Islet of Langerhans (tissue), 1 donor: ENCODE data around the gene BRINP3.
A peak's percentile ranks its signal among the peaks of the same experiment; 100 is the strongest.

ENCODE experiments used
- FAIRE-seq: peaks from one replicate; lab custom pipeline; 2011; peaks lifted over from hg19 to GRCh38; lab: Jason Lieb, UNC

The BRINP3 gene

GRCh38 chr1:190452272-190452848 lies 25.3 kb downstream of the BRINP3 start:
- FAIRE-seq, result no peak

- no peak for FAIRE-seq
Observed at GRCh38 chr1:190444464-190444863, 33.2 kb downstream of the BRINP3 start.

- FAIRE-seq, result no peak
Observed at GRCh38 chr1:190439447-190439846, 38.2 kb downstream of the BRINP3 start.

DNA sequence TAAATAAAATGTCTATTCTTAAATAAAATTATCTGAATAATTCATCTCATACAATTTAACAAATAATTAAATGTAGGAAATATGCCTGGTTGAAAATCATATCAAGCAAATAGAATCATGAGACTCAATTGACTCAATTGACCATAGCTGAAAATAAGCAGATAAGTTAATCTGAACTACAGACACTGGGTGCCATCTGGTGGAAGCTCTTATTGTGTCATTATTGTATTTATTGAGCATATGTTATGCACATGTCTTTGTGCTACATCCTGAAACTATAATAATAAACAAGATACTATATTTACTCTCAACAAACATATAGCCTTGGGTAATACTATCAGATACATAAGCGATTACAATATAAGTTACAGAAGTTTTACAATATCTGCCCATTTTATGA lies 41.0 kb downstream of the BRINP3 start:
- FAIRE-seq, result peak; percentile 38

DNA sequence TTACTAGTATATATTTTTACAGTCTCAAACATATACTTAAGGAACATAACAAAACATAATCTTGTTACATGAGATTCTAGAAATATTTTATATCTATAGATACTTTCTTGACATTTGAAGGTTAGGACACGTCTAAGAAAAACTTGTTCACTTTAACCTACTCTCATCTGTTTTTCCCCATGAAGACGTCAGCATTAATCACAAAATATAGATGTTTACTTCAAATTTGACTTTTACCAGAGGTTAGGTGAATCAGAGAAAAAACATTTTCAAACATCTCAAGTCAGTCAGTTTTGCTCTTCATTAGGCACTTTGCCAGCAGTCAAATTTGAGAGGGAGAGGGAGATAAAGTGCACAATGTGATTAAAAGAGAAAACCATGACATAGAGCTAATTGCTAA lies 47.7 kb downstream of the BRINP3 start:
- FAIRE-seq, result no peak

DNA sequence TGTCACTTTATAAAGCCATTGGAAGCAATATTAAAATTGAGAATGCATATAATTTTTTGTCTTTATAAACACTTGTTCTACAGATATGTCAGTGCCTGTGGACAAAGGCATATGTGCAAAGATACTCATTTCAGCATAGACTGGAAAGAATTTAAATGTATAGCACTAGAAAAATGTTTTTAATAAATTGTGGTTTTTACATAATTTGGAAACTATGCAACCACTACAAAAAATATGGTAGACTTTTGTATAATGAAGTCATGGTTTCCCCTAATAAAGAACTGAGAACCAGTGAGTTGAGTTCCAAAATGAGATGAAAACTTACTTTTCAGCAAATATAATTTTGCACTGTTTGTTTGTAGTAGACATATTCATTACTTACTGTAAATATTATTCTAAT lies 48.5 kb downstream of the BRINP3 start:
- no peak for FAIRE-seq

DNA sequence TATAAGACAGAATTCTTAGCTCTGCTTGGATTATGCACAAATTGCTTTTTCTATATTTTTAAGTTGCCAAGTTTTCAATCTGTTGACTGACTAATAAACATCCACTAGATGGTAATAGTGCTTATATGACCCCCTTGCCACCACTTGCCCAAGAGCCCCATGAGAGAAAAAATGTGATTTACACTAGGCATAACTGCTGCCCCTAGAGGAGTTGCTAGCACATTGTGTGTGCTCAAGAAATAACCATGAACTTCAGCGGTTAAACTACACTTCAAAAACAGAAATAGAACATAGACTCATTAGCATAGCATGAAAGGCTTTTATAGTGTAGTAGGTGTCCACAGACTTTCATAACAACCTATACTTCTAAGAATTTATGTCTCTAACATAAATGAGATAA lies 61.4 kb downstream of the BRINP3 start:
- FAIRE-seq, result no peak

DNA sequence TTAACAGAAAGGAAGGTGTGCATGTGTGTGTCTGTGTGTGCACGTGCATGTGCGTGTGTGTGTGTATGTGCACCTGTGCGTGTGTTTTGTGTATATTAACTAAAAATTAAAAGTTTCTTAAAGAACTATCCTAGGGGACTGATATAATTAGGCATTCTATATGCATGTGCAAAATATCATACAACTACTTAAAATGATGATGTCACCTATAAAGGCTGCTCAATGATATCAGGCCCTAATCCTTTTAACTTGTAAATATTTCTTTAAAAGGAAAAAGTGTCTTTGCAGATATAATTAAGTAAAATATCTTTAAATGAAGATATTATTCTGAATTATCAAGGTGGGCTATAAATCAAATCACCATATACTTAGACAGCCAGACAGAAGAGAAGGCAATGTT lies 64.5 kb downstream of the BRINP3 start:
- FAIRE-seq, result no peak

DNA sequence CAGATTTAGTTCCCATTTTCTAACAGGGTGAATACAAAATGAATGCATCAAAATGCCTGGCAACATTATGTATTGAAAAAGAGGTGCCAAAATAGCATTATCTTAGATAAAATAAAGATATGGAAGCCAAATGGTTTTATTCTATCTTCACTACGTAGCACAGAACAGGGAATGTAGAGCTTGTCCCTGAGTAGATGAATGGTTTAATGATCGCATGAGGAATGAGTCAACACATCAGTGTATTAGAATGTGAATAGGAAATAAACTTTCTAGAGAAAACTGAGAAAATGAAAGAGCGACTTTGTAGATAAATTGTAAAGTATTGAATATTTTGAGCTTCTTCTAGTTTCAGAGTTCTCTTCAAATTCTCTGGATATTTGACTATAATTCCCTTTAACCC lies 74.3 kb downstream of the BRINP3 start:
- no peak for FAIRE-seq

DNA sequence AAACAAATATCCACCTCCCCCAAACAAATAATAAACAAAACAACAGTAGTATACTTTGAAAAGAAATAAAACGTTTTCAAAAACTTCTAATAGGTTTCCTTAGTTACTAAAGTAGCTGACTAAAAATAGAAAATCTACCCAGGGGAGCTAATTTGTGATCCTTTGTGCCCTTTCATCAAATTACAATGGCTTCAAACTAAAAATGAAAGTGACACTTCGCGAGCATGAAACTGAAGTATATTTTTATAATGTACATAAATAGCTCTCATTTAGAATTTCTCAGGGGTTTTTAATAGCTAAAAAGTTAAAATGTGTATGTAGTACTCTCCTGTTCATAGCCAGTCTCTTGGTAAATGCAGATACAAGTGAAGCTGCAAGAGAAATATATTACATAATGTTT lies 78.4 kb downstream of the BRINP3 start:
- FAIRE-seq, result no peak

- FAIRE-seq, result no peak
Observed at GRCh38 chr1:190391582-190391981, 86.1 kb downstream of the BRINP3 start.

GRCh38 chr1:190377991-190378390 lies 99.7 kb downstream of the BRINP3 start:
- FAIRE-seq, result no peak

- no peak for FAIRE-seq
Observed at GRCh38 chr1:190377294-190377693, 100.4 kb downstream of the BRINP3 start.

DNA sequence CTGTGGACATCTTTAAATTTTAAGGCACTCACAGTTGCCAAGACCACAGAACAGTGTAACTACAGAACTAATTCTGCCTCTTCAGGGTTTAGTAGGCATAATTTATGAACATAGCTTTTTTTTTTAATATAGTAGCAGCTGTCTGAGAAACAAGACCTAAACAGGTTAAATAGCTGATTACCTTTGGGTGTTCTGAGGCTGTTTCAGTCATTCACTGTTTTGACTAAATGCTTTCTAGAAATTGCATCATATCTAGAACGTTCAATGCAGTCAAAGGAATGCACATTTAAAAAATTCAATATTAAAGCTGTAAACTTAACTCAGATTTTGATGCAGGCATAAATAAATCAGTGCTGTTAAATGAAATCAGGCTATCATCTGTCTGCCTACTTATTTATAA lies 101.6 kb downstream of the BRINP3 start:
- no peak for FAIRE-seq

GRCh38 chr1:190373705-190374336 lies 103.8 kb downstream of the BRINP3 start:
- FAIRE-seq, result no peak

- no peak for FAIRE-seq
Observed at GRCh38 chr1:190367200-190367599, 110.5 kb downstream of the BRINP3 start.

DNA sequence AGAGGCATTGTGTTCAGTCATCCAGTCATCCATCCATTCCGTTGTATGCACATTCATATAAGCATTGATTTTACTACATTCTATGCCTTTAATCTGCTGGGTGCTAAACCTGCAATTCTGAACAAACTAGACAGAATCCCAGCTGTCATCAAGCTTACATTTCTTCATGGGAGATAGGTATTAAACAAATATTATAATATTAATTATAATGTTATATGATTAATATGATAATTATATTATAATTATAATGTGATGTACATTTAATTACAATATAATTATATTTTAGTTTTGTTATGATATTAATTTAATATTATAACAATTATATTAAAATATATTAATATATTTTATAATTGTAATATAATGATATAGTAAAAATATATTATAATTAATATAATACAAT lies 112.4 kb downstream of the BRINP3 start:
- FAIRE-seq, result no peak

DNA sequence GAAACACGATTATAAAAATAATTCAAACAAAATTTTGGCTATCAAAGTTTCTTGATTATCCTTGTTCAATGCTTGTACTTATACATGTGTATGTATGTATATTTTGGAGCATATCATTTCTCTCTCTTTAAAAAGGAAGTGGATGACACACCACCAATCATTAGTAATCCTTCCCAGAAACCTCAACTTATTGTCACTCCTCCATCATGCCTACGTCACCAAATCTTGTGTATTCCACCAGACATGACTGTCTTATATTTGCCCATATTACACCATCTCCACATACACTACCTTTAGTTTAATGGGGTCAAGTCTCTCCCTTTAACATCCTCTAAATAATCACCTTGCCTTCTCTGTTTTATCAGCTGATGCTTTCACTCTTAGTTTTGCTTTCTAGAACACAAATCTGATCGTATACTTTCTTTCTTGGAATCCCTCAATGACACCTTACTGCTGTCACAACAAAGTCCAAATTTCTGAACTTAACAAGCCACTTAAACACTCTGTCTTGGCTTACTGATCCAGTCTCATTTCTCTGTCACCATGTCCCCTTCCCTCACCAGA lies 124.0 kb downstream of the BRINP3 start:
- FAIRE-seq, result no peak

- no peak for FAIRE-seq
Observed at GRCh38 chr1:190344454-190344853, 133.2 kb downstream of the BRINP3 start.

DNA sequence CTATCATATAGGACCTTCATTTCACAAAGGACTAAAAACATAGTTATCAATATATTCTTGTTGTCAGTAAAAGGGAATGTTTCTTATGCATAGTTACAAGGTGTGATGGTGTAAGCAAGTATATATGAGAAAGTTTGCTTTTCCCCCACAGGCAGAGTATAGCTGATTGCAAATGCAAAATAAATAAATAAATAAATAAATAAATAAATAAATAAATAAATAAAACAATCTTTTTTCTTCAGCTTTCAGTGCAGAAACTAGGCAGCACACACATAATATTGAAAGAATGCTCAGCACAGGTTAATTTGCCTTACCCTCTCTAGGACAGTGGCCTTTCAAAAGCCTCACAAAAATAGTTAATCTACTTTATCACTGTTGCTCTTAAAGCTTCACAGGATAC lies 138.8 kb downstream of the BRINP3 start:
- FAIRE-seq, result no peak

- no peak for FAIRE-seq
Observed at GRCh38 chr1:190328871-190329270, 148.8 kb downstream of the BRINP3 start.

DNA sequence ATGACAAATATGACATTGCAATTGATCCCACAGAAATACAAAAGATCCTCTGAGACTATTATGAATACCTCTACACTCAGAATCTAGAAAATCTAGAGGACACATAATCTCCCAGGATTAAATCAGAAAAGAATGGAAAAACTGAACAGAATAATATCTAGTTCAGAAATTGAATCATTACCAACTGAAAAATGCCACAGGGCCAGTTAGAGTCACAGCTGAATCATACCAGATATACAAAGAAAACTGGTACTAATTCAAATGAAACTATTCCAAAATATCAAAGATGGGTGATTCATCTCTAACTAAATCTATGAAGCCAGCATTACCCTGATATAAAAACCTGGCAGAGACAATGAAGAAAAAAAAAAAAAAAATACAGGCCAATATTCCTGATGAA lies 149.3 kb downstream of the BRINP3 start:
- no peak for FAIRE-seq

GRCh38 chr1:190327271-190327670 lies 150.4 kb downstream of the BRINP3 start:
- no peak for FAIRE-seq

GRCh38 chr1:190323530-190323929 lies 154.1 kb downstream of the BRINP3 start:
- FAIRE-seq, result no peak
